NCI-H345 treated with DMSO at 0.1 percent for 48 hours (cell line): ENCODE data around the gene SKP1.
"Not testable (repeated sequence)": the region's sequence is repeated elsewhere in the genome, so short reads cannot be mapped to it uniquely, and the experiment has no call there.

Experiments used
- DNase-seq: peaks from one replicate; lab custom pipeline; 2025; ENCODE audit not compliant: unreplicated experiment; lab: John Stamatoyannopoulos, UW

Gene SKP1

GRCh38 chr5:134178096-134178419, 1.3 kb upstream of the SKP1 start:
- no peak for DNase-seq

- no peak for DNase-seq
Observed at GRCh38 chr5:134177369-134178095, 782 bp upstream of the SKP1 start.

GRCh38 chr5:134175921-134176510, 734 bp downstream of the SKP1 start:
- no peak for DNase-seq

GRCh38 chr5:134174841-134175839, 1.6 kb downstream of the SKP1 start:
- DNase-seq, result no peak

GRCh38 chr5:134171972-134172371, 4.8 kb downstream of the SKP1 start:
- no peak for DNase-seq

- DNase-seq, result no peak
Observed at GRCh38 chr5:134162592-134162991, 14.2 kb downstream of the SKP1 start.

GRCh38 chr5:134161513-134162395, 15.0 kb downstream of the SKP1 start:
- no peak for DNase-seq

- no peak for DNase-seq
Observed at GRCh38 chr5:134153657-134154056, 23.1 kb downstream of the SKP1 start.

GRCh38 chr5:134153241-134153640, 23.5 kb downstream of the SKP1 start:
- no peak for DNase-seq

- not testable (repeated sequence) for DNase-seq
Observed at GRCh38 chr5:134152173-134152832, 24.4 kb downstream of the SKP1 start.

GRCh38 chr5:134151723-134152122, 25.0 kb downstream of the SKP1 start:
- DNase-seq, result no peak

GRCh38 chr5:134149571-134150303, 27.0 kb downstream of the SKP1 start:
- no peak for DNase-seq

GRCh38 chr5:134148986-134149539, 27.7 kb downstream of the SKP1 start:
- DNase-seq, result no peak

GRCh38 chr5:134148316-134148715, 28.4 kb downstream of the SKP1 start:
- DNase-seq, result no peak

GRCh38 chr5:134146651-134147518, 29.9 kb downstream of the SKP1 start:
- DNase-seq, result no peak

- no peak for DNase-seq
Observed at GRCh38 chr5:134145779-134146581, 30.8 kb downstream of the SKP1 start.

GRCh38 chr5:134145041-134145757, 31.6 kb downstream of the SKP1 start:
- DNase-seq, result no peak
